RWPE1 (cell line): ENCODE data around the gene FLII.

Source experiments
- CTCF ChIA-PET: fragments of 350-600 bp; sonication (Branson Sonifier 250); formaldehyde crosslinking; extraction: SDS; loops from one replicate; lab custom pipeline; 2021; lab: Yijun Ruan, JAX
- POLR2A ChIA-PET: fragments of 400-600 bp; formaldehyde crosslinking; extraction: SDS; loops from one replicate; lab custom pipeline; 2020; ENCODE audit warnings: antibody characterized with exemption; ENCODE audit not compliant: low non-redundant PET; lab: Yijun Ruan, JAX
- DNase-seq: peaks from one replicate; pipeline ENCODE4 v3.0.0; 2012; ENCODE audit warnings: low spot score
- H3K27ac ChIP-seq: fragments of 450-650 bp; 2 replicates; pipeline ENCODE4 v1.5.1; 2017
- CTCF ChIP-seq: fragments of 450-650 bp; conservative IDR thresholded peaks from 2 replicates; pipeline ENCODE4 v1.5.1; 2017; ENCODE audit warnings: low read depth, mild to moderate bottlenecking

The FLII gene

GRCh38 chr17:18245038-18245776, 13.3 kb downstream of the FLII start:
- peak overlapping the region; percentile 93 for H3K27ac ChIP-seq
- ChIA-PET POLR2A (no interaction called here), CTCF (no interaction called here)
- no peak for DNase-seq
- TF ChIP-seq CTCF, result no peak

DNA sequence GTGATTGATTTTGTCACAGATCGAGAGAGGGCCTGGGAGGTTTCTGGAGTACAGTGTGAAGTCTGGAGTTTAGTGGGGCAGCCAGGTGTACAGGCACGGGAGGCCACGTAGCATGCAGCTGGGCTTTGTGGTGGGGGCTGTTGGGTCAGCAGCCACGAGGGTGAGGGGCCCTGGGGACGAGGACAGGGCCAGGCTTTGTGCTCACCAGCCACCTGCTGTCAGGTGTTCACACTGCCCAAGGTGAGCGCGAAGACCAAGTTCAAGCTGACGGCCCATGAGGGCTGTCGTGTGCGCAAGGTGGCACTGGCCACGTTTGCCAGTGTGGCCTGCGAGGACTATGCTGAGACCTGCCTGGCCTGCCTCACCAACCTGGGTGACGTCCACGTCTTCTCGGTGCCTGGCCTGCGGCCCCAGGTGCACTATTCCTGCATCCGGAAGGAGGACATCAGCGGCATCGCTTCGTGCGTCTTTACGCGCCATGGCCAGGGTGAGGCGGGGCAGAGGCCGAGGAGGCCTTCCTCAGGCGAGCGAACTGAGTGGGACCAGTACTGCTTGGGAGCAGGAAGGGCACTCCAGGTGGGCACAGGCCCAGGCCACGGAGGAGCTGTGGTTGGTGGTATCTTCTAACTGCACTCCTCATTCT, 17.2 kb downstream of the FLII start:
- TF ChIP-seq CTCF, result no peak
- ChIA-PET CTCF (no interaction called here), POLR2A (no interaction called here)
- DNase-seq, result no peak
- H3K27ac ChIP-seq, result peak overlapping the region; percentile 63

DNA sequence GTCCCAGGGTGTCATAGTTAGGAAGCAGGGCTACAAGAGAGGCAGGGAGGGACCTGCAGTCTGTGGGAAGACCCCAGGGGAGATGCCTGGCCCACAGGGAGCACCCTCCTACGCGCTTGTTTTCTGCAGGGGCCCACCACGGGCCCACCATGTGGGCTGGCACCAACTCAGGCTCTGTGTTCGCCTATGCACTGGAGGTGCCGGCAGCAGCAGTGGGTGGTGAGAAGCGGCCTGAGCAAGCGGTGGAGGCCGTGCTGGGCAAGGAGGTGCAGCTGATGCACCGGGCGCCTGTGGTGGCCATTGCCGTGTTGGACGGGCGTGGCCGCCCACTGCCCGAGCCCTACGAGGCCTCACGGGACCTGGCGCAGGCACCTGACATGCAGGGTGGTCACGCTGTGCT, 18.1 kb downstream of the FLII start:
- POLR2A ChIA-PET, result no interaction called here
- no peak for DNase-seq
- TF ChIP-seq CTCF, result no peak
- CTCF ChIA-PET, result no interaction called here
- H3K27ac ChIP-seq, result peak overlapping the region; percentile 63

- CTCF ChIA-PET, result interaction anchor here (1.0 kb wide), 1 partner anchor 9 kb away, joined by 3 read pairs; no protein-coding TSS in a partner anchor
Measured at GRCh38 chr17:18238299-18238698, 20.2 kb downstream of the FLII start.

DNA sequence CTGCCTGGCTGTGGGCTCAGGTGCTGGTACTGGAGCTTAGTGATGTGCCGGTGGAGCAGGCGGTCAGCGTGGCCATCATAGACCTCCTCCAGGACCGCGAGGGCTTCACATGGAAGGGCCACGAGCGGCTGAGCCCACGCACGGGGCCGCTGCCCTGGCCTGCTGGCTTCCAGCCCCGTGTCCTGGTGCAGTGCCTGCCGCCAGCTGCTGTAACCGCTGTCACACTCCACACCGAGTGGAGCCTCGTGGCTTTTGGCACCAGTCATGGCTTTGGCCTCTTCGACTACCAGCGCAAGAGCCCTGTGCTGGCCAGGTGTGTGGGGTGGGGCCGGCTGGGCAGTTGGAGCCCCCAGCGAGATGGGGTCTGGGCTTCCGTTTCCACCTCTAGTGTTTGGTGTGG, 21.1 kb downstream of the FLII start:
- peak overlapping the region; percentile 97 for H3K27ac ChIP-seq
- no peak for TF ChIP-seq CTCF
- POLR2A ChIA-PET, result no interaction called here
- CTCF ChIA-PET, result no interaction called here
- no peak for DNase-seq

More at GRCh38 chr17:18238299-18238698, 20.2 kb downstream of the FLII start:
- no peak for DNase-seq
- POLR2A ChIA-PET, result no interaction called here
- peak overlapping the region; percentile 97 for H3K27ac ChIP-seq
- no peak for TF ChIP-seq CTCF

- POLR2A ChIA-PET, result no interaction called here
- CTCF ChIA-PET, result interaction anchor here (0.7 to 1.4 kb wide), 3 partner anchors 19 to 88 kb away, joined by 4 to 7 read pairs (median 6); no protein-coding TSS in a partner anchor
- no peak for TF ChIP-seq CTCF
- no peak for DNase-seq
- H3K27ac ChIP-seq, result peak overlapping the region; percentile 97
Measured at GRCh38 chr17:18236494-18236893, 22.0 kb downstream of the FLII start.
